Endothelial cell of umbilical vein (primary cell): ENCODE results near the gene TDRD9. TPM values are rescaled to one million over a fixed set of nuclear protein-coding genes. Genes with fewer than 3 reads are reported as not detected.

Experiments
- BruUV-seq: library from RNA; stranded (reverse); fragments of 400-500 nt; replicated peaks from 2 replicates; lab custom pipeline; 2021; lab: Mats Ljungman, UMichigan
- CTCF ChIA-PET: fragments of 300-600, 350-600 bp; sonication (Branson Sonifier 250); formaldehyde crosslinking; loops from one replicate; lab custom pipeline; 2021; ENCODE audit warnings: antibody characterized with exemption, inconsistent platforms; lab: Charles Lee
- POLR2A ChIA-PET: fragments of 300-600, 350-600 bp; sonication (Branson Sonifier 250); formaldehyde crosslinking; loops from one replicate; lab custom pipeline; 2021; ENCODE audit warnings: antibody characterized with exemption, inconsistent platforms; lab: Charles Lee
- DNase-seq: peaks from one replicate; pipeline ENCODE4 v3.0.0-alpha.2; 2011; ENCODE audit warnings: low read depth, low spot score
- FAIRE-seq: peaks from 2 replicates; lab custom pipeline; 2011; peaks lifted over from hg19 to GRCh38; lab: Jason Lieb, UNC
- H2AFZ ChIP-seq: 2 replicates; pipeline ENCODE4 v1.6.0; 2012; ENCODE audit warnings: low read depth, low read length, control low read depth, inconsistent platforms
- H3K27ac ChIP-seq: 2 replicates; pipeline ENCODE4 v1.5.1; 2011; ENCODE audit warnings: low read depth, mild to moderate bottlenecking, control low read depth, low read length, moderate library complexity; ENCODE audit not compliant: insufficient read depth
- H3K27me3 ChIP-seq, 2 experiments: 2 replicates each; pipeline versions ENCODE4 v1.6.0 to v1.6.1; 2011; ENCODE audit warnings: low read length in 2 of 2, mixed read lengths in 1 of 2; ENCODE audit not compliant: control insufficient read depth in 2 of 2, insufficient read depth in 2 of 2
- H3K36me3 ChIP-seq, 2 experiments: 2 replicates in 1 of 2; 3 replicates in 1 of 2; pipeline ENCODE4 v1.5.1; 2011; ENCODE audit warnings: low read length in 2 of 2, mild to moderate bottlenecking in 1 of 2, moderate library complexity in 1 of 2; ENCODE audit not compliant: control insufficient read depth in 2 of 2, insufficient read depth in 2 of 2; ENCODE audit errors: extremely low read depth in 1 of 2
- H3K4me1 ChIP-seq: 3 replicates; pipeline ENCODE4 v1.5.1; 2011; ENCODE audit warnings: mild to moderate bottlenecking, low read length; ENCODE audit not compliant: control insufficient read depth, insufficient read depth; ENCODE audit errors: extremely low read depth
- H3K4me2 ChIP-seq: 2 replicates; pipeline ENCODE4 v1.6.1; 2011; ENCODE audit warnings: low read length, control low read depth, mixed read lengths; ENCODE audit not compliant: insufficient read depth
- H3K4me3 ChIP-seq, 3 experiments: fragments of 200-600 bp in 1 of 3; sonication (generic), shearing (Covaris generic) in 1 of 3; replicated peaks in 1 of 3; 2 replicates each; pipeline ENCODE4 v1.5.1; 2011 to 2016; ENCODE audit warnings: control low read depth in 3 of 3, low read length in 3 of 3, mild to moderate bottlenecking in 2 of 3, inconsistent platforms in 1 of 3, low read depth in 1 of 3, moderate library complexity in 1 of 3; ENCODE audit not compliant: insufficient read depth in 1 of 3
- H3K79me2 ChIP-seq: 2 replicates; pipeline ENCODE4 v1.6.0; 2012; ENCODE audit warnings: low read length, inconsistent platforms; ENCODE audit not compliant: control insufficient read depth, insufficient read depth
- H3K9ac ChIP-seq: replicated peaks from 2 replicates; pipeline ENCODE3; 2011; ENCODE audit warnings: low read length, control low read depth; ENCODE audit not compliant: insufficient read depth; ENCODE audit errors: extremely low read depth
- H3K9me1 ChIP-seq: replicated peaks from 3 replicates; pipeline ENCODE4 v1.6.0; 2011; ENCODE audit warnings: mild to moderate bottlenecking, low read length; ENCODE audit not compliant: control insufficient read depth, insufficient read depth; ENCODE audit errors: extremely low read depth
- H3K9me3 ChIP-seq: replicated peaks from 2 replicates; pipeline ENCODE4 v1.5.1; 2012; ENCODE audit warnings: low read length, inconsistent platforms; ENCODE audit not compliant: control insufficient read depth, insufficient read depth
- H4K20me1 ChIP-seq: replicated peaks from 2 replicates; pipeline ENCODE3; 2011; ENCODE audit warnings: mild to moderate bottlenecking, low read length; ENCODE audit not compliant: control insufficient read depth, insufficient read depth; ENCODE audit errors: extremely low read depth
- CTCF ChIP-seq, 2 donors: IDR thresholded peaks; 1 replicate in 1 of 2; 2 replicates in 1 of 2; pipeline ENCODE4 v1.5.1; 2011; ENCODE audit warnings: low read length in 2 of 2, mild to moderate bottlenecking in 2 of 2, moderate library complexity in 2 of 2, control low read depth in 1 of 2, inconsistent platforms in 1 of 2, low read depth in 1 of 2; ENCODE audit not compliant: insufficient read depth in 1 of 2; ENCODE audit errors: extremely low read depth in 1 of 2
- EZH2 ChIP-seq: IDR thresholded peaks from 2 replicates; pipeline ENCODE4 v1.6.1; 2012; ENCODE audit warnings: borderline replicate concordance, low read depth, mild to moderate bottlenecking, moderate library complexity, low read length, inconsistent platforms; ENCODE audit not compliant: severe bottlenecking
- FOS ChIP-seq: IDR thresholded peaks from 2 replicates; pipeline ENCODE4 v1.6.1; 2011; ENCODE audit warnings: mild to moderate bottlenecking, low read length, moderate library complexity, borderline replicate concordance; ENCODE audit not compliant: insufficient read depth
- GATA2 ChIP-seq: IDR thresholded peaks from 2 replicates; pipeline ENCODE4 v1.7.0; 2011; ENCODE audit warnings: low read depth, mild to moderate bottlenecking, moderate library complexity, mixed read lengths, low read length; ENCODE audit not compliant: insufficient read length, insufficient read depth
- JUN ChIP-seq: IDR thresholded peaks from 2 replicates; pipeline ENCODE4 v1.6.1; 2011; ENCODE audit warnings: borderline replicate concordance, low read depth; ENCODE audit not compliant: insufficient read length, insufficient read depth
- MYC ChIP-seq: IDR thresholded peaks from one replicate; pipeline ENCODE4 v1.6.1; 2011; ENCODE audit warnings: mild to moderate bottlenecking, low read depth, low read length
- POLR2A ChIP-seq: IDR thresholded peaks from 2 replicates; pipeline ENCODE4 v1.6.1; 2012; ENCODE audit warnings: low read depth, mild to moderate bottlenecking, control low read depth, low read length
- POLR2AphosphoS5 ChIP-seq: IDR thresholded peaks from 2 replicates; pipeline ENCODE4 v1.6.1; 2012; ENCODE audit warnings: low read depth, mild to moderate bottlenecking, control low read depth, low read length, moderate library complexity; ENCODE audit not compliant: insufficient read depth
- dilution Hi-C: fragments of 300-500 bp; cut with MboI; formaldehyde crosslinking; loops from one replicate; pipeline ENCODE4 v1.15.0; 2019; ENCODE audit warnings: low sequenced_read_pairs; ENCODE audit not compliant: extremely low pct_ligation_motif_present
- intact Hi-C: fragments of 100-400 bp; cut with micrococcal nuclease; formaldehyde crosslinking; loops from one replicate; pipeline ENCODE4 v1.10.0; 2022
- polyA plus RNA-seq, 4 experiments: library from polyadenylated mRNA; depleted of rRNA in 3 of 4; stranded (reverse) in 3 of 4; unstranded in 1 of 4; fragments of >200 nt; gene quantifications; 2 replicates each; pipeline versions ENCODE4 v1.2.1 to v1.2.3, GENCODE V29; 2011 to 2012; ENCODE audit warnings: missing spikeins in 1 of 4
- total RNA-seq: library from RNA; stranded (reverse); gene quantifications from 2 replicates; pipeline ENCODE4 v1.2.3, GENCODE V29; 2021
- TF ChIP-seq, protein P1 (sequence below): IDR thresholded peaks from 2 replicates; pipeline ENCODE4 v1.6.1; 2011; ENCODE audit not compliant: insufficient read depth, insufficient read length

Gene TDRD9
- total and polyA plus RNA-seq, 2 donors (not counting 3 experiments of a cell fraction or from before 2014, with no cell fraction given) = 0.52 to 1.4 TPM

GRCh38 chr14:103989964-103990363, 61.7 kb downstream of the TDRD9 start:
- no peak for DNase-seq
- ChIA-PET CTCF (interaction anchor here (1.3 kb wide), 2 partner anchors 89 to 181 kb away, joined by 4 to 5 read pairs; no protein-coding TSS in a partner anchor), POLR2A (no interaction called here)
- no peak overlapping the region for H3K9ac ChIP-seq
- no peaks in the 10 kb centered on the region for H3K79me2 ChIP-seq
- no peaks in the 10 kb centered on the region for H3K9me3 ChIP-seq
- no peaks in the 10 kb centered on the region for H3K36me3 ChIP-seq
- dilution Hi-C loops (no loop called here), intact Hi-C loops (no loop called here)
- H3K4me3 ChIP-seq = no peak overlapping the region
- H3K27me3 ChIP-seq = peaks cover 7 to 8% of the 10 kb centered on the region in 2 experiments
- H3K9me1 ChIP-seq = no peaks in the 10 kb centered on the region
- FAIRE-seq = no peak
- no peaks in the 10 kb centered on the region for H3K4me1 ChIP-seq
- H3K4me2 ChIP-seq = no peak overlapping the region
- no peaks in the 10 kb centered on the region for H4K20me1 ChIP-seq
- no peak overlapping the region for H3K27ac ChIP-seq
- no peak overlapping the region for H2AFZ ChIP-seq
- BruUV-seq = no TSS peak
- TF ChIP-seq POLR2AphosphoS5 = no peak
- TF ChIP-seq, protein P1, sequence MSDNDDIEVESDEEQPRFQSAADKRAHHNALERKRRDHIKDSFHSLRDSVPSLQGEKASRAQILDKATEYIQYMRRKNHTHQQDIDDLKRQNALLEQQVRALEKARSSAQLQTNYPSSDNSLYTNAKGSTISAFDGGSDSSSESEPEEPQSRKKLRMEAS = no peak
- no peak for TF ChIP-seq JUN
- TF ChIP-seq EZH2 = no peak
- TF ChIP-seq GATA2 = no peak
- no peak for TF ChIP-seq POLR2A
- no peak for TF ChIP-seq CTCF (IDR thresholded peaks at IDR 0.05; ENCODE audit: extremely low read depth in 1 of 2, insufficient read depth in 1 of 2, low read depth in 1 of 2, low read length in 2 of 2)
- TF ChIP-seq FOS = no peak
- no peak for TF ChIP-seq MYC
